SW 1271 (cell line): Measurements from ENCODE around the gene OSBPL1A.
A peak's percentile ranks its signal among the peaks of the same experiment; 100 is the strongest.

ENCODE experiments used
- DNase-seq, 2 experiments: peaks; one replicate each; lab custom pipeline; 2025; lab: John Stamatoyannopoulos, UW

The OSBPL1A gene

DNA sequence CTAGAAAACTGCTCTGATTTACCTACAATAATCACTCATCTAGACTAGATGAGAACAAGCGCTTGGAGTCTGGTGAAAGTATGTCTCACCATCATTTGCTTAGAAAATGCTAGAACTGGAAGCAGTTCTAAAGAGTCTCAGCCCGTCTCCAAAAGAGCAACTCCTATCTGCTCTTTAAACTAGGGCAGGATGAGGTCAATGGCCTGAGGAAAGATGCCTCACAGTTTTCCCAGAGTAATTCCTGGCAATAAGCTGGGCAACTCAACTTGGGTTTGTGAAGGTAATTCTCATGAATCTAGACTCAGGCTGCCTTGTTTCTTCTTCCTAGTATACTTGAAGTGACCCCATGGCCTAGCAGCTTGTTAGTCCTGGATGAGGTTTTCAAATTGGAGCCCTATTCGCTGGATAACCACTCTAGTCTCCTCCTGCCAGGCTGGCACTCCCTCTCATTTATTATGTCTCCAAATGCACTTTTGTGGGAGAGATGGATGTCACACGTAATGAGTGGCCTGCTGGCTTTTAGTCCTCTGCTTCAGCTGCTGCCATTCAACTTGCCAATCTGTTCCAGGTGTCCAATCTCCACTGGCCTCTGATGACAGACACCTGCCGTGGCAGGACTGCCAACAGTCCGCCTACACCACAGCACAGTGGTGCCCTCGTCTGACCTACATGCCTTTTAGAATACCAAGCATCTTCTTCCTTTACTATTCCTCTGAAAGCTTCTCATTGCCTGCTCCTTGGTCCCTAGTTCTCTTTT, 177.9 kb downstream of the OSBPL1A start:
- DNase-seq = no peak

DNA sequence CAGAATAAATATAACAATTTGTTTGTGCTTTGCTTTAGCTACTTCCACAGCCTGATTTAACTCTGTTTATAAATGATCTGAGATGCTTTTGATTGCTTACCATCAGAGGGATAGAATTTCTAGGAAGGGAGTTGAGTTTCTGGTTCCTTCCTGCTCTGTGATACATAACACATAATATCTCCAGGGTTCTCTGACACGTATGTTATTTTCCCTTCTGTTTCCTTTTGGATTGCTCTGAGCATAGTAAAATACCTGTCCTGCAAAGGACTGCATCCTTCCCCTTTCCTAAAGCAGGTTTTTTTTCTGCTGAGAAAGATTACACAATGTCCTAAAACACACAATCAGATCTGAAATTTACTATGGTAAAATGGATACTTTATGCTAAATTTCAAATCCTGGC, 182.7 kb downstream of the OSBPL1A start:
- DNase-seq = no peak

DNA sequence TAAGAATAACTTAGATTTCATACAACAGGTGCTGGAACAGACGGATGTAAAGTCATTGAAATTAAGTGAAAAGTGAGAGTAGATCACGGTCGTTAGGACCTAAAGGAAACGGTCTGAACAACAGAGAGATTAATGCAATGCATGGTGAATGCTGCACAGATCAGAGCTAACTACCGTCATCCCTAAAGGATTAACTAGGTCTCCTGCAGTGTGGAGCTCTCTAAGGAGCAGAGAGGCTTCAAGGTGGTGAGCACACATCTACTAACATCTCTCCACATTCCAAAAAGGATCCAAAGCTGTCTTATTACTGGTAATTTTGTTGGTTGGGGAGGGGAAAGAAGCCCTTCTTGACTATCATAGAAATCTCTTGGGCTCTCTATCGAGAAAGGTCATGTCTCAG, 183.5 kb downstream of the OSBPL1A start:
- no peak for DNase-seq

DNA sequence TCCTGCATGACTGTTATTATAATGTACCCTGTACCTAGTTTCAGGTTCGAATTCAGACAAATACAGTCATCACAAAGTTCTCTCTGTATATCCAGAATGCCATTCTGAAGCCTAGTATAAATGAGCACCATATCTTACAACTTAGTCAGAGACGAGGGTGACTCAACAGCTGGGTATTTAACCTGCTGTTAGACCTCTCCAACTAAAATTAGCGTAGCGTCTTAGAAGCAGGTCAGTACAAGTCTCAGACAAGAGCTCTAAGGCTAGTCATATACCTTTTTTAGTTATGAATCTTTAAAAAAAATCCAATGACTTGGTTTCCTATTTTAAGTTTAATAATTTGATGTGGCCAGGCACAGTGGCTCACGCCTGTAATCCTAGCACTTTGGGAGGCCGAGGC, 184.7 kb downstream of the OSBPL1A start:
- DNase-seq = peak; percentile 49 to 95

DNA sequence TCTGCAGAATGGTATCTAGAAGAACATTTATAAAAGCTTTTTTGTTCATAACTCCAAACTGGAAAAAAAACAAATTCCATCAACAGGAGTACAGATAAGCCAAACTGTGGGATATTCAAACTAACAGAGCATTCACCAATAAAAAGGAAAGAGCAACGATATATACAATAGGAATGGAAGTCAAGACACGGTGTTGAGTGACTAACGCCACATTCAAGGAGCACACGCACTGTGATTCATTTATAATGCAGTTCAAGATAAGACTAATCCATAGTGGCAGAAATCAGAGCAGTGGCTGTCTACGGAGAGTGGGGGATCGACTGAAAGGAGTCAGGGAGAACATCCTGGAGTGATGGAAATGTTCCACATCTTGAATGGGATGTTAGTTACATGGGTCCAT, 188.1 kb downstream of the OSBPL1A start:
- no peak for DNase-seq

DNA sequence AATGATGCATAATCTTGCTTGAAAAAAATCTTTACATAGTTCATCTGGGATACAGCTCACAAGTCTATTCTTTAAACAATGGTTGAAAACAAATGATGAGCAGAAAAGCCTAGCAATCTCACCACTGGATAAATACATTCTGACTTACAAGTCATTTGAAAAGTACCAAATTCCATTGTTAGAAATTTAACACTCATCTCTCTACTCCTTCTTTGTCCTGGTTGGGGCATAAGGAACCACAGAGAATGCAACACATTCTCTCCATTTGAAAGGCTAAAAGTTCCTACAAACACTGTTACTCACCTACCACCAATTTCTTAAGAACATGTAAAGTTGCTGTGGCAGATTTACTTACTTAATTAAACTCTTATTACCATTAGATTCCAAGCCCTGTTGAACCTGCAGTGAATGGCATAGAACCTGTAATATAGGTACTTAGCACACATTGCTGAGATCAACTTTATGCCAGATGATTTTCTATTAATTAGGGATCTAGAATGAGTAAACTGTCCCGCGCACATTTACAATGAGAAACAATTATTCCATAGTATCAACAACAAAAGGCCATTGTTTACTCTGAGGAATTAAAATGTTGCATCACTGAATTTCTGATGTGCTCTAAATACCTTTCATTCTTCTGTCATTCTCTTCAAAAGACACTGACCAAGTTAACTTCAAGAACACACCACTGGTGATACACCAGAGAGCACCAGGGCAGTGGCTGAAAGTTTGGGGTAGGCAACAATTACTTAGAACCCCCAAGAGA, 189.2 kb downstream of the OSBPL1A start:
- peak in 1 of 2 experiments; percentile 37 for DNase-seq

DNA sequence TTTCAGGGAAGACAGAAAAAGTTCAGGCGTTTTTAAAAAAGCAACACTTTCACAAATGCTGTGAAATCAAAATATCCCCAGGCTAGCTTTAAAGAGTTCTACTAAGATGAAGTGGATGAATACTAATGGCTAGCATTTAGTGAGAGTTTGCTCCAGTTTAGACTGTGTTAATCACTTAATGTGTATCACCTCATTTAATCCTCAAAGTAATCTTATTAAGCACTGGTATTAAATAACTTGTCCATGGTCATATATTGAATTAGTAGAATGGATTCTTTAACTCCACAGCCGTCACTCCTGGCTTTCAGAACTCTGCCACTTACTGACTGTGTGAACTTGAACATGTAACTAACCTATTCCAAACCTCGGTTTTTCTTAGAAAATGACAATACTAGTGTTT, 192.7 kb downstream of the OSBPL1A start:
- no peak for DNase-seq

DNA sequence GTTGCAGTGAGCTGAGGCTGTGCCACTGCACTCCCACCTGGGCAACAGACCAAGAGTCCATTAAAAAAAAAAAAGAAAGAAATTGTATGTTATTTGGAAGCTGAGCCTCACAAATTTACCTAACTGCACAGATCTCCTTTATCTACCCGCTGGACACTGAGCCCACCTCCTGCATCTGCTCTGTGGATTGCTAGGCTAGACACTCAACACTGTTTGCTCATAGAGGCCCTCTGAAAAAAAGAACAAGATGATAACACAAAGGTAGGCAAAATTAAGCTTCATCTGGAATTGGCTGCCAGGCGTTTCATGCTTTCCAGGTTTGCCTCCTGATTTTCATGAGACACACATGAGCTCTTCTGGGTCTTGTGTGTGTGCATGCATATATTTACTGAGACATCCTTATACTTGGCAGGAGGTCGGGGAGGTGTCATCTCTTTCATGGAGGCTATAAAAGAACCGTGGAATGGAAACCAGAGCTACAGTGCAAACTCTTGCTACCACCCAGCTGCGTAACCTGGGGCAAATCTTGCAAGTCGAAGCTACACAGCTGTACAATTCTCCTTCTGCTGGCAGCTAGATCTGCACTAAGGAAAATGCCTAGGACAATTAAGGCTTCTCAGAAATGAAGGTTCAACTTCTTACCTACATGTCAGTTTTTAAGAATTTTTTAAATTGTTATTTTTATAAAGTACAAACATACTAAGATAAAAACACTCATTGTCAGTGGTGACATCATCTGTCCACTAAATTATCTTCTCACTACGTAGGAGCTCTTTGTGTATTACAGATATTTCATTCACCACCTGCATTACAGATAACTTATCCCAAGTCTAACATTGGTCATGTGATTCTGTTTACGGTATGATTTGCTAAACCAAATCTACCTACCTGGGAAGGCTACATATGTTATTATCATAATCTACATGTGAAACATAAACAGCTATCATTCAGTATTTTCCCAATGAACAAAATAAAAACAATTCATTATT, 195.6 kb downstream of the OSBPL1A start:
- DNase-seq = no peak

DNA sequence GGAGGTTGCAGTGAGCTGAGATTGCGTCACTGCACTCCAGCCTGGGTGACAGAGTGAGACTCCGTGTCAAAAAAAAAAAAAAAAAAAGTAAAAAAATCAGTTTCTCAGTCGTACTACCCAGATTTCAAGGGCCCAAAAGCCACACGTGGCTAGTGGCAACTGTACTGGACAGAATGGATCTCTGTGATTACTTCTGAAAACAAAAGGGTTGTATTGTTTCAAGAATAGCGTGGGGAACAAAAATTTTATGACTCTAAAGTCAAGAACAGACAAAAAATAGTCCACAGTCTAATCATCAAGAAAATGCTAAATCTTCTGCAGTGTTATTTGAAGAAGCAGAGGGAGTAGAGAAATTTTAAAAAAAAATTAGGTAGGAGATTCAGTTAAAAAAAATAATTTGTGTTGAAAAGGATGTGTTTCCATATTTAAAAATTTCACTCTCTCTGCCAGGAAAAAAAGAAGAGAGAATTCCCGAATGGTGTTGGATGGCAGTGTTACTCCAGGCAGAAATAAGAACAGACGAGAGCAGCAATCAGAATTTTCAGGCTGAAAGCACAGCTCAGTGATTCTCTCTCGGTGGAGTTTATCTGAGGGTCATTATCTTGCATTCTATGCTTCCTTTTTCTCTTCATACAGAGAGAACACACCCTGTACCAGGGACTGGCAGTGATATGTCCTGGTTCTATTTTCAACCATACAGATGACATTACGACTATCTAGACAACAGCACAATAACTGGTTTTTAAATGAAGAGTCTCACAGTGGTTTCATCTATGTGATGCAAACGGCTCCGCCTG, 196.9 kb downstream of the OSBPL1A start:
- no peak for DNase-seq

DNA sequence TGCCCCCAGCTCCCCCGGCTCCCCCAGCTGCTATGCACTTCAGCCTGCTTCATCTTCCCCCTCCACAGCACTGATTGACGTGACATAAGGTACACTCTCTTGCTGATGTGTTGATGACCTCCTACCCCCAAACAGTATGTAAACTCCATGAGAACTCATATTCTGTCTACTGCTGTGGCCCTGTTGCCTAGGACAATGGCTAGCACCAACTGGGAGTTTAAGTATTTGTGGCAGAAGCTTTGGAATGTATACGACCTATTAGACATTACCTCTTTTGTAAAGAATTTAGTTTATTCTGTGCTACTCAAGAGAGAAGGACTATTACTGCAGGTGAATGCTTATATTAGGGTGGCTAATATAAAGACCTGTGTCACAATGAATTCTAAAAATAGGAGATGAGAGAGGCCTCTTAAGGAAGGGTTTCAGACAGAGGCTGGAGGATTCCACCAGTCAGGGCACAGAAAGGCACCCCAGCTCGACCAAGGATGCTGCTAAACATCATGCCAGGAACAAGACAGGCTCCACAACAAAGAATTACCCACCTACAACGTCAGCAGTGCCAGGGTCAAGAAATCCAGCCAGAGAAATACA, 198.2 kb downstream of the OSBPL1A start:
- no peak for DNase-seq

DNA sequence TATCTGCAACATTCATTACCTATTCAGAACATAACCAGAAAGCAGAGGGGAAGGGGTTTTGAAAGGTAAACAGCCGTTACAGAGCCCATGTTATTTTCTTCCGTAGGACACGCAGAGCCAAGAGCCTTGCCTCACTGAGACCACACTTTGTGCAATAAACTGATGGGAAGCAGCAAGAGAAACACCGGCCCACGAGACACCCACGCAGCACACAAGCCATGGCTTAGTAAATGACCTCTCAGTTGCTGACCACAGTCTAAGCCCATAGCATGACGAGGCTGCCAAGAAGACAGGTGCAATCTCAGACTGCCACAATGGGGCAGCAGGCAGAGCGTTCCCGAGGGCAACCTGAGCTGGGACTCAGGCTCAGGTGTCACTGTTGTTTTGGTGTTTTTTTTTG, 199.2 kb downstream of the OSBPL1A start:
- DNase-seq = no peak

DNA sequence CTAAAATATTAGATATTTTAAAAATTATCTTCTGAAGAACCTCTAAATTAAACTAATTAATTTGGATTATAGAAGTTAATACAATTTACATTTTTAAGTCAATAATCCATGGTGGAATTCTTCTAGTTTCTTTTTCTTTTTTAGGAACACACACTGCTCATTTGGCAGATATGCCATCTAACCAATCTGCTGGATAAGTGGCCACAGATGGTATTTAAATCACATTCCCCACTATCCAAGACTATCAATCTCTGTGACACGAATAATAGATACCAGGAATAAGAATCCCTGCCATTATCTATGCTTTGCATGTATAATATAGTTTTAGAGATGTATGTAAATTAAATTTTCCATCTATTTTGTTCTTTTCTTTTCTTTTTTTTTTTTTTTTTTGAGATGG, 200.2 kb downstream of the OSBPL1A start:
- DNase-seq = no peak

DNA sequence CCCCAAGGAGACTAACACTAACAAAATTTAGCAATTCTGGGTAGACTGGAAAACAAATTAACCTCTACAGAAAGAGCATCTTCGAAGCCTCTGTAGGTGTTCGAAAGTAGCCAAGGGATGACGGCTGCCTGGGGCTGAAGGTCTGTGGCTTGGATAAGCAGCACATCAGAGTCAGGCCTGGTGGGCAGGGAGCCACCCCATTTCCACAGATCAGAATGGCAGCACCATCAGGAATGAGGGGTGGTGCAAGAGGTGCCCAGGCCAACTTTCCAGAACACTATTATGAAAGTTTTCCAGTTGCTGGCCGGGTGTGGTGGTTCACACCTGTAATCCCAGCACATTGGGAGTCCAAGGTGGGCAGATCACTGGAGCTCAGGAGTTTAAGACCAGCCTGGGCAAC, 200.9 kb downstream of the OSBPL1A start:
- no peak for DNase-seq

DNA sequence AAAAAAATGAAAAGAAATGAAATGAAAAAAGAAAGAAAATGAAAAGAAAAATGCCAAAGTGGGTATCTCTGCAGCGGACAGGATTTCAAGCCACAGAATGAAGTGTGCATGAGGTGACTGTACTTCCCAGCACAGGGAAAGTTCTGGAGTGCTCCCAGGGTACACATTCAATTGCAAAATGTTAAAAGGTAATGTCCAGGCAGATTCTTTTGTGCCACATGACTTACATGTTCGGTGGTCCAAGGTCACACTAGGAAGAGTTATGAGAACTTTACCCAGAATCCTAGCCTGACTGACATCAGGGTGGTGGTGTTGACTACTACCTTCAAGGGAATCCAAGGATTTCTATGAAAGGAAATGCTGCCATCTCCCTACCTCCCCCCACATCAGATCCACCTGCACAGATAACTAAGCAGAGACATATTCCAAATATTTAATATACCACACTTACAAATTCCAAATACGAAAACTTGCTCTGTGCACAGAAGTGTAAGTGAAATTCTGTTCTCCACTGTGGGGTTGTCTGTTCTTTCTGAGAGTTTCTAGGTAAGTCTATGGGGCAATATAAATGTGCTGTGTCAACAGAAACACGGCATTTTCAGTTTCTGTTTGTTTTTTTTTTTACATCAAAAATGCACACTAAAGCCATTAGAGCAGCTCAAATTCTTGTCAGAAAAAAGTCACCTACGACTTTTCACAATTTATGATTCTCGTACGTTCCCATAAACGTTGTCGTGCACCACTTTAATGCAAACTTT, 202.1 kb downstream of the OSBPL1A start:
- DNase-seq = no peak

DNA sequence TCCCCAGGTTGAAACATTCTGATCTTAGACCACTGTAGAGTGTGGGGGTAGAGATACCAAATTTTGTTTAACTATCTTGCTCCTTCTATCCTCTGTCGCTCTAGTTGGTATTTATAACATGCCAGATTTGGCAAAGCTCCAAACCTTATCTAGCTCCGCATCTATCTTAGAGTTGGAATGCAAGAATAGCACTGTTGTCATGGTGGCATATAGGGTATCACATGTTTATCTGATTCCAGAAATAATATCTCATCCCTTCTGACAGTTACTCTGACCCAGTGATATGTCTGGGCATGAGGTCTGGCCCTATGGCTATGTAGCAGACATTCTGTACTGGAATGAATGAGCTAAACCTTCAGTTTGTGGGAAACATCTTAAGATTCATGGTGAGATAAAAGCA, 207.0 kb downstream of the OSBPL1A start:
- no peak for DNase-seq

DNA sequence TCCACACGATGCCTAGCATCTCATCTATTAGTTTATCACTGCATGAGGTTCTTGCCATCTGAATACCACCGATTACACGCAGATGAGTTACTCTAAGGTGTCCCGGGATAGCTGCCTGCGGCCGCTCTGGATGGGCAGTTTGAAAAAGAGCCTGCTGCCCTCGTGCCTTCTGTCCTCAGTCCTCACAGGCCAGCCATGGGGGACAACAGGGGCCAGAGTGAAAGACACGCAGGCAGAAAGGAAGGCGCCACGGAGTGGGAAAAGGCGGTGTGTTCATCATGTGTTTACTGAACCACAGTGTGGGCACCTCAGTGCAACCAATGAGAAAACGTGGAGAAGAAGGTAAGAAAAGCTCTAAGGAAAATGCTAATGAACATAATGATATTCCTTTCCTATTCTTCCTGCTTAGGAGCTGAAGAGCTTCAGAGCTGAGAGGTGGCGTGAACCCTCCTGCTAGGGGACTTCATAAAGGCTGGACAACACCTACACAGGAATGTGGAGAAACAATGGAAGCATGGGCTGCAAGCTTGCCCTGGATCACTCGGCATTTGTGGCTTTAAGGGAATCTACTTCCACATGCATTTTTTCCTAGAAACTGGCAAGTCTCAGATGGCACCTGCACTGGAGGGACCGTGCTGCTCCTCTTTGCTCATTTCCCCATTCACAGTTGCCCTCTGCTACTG, 207.8 kb downstream of the OSBPL1A start:
- no peak for DNase-seq

DNA sequence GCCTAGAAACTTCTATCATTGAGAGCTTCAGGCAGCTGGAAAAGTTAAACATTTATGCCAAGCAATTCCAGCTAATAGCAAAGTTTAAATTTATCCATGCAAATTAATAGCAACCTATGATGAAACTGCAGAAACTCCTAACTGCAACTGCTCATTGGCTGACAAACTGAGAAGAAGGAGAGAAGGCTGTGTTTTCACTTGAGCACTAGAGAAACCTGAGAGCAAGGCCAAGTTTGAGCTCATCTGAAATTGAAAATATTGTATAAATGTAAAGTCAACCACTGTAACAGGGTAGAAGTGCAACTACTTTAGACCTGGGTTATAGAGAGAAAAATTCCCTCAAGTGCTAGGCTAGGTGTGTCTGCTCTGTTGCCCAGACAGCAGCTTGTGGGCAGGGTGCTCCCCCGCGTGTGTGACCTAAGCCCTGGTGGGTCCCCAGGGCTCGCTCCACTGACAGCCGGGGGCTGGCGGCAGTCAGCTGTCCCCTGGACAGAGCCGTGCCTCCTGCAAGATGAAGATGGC, 208.6 kb downstream of the OSBPL1A start:
- no peak for DNase-seq

DNA sequence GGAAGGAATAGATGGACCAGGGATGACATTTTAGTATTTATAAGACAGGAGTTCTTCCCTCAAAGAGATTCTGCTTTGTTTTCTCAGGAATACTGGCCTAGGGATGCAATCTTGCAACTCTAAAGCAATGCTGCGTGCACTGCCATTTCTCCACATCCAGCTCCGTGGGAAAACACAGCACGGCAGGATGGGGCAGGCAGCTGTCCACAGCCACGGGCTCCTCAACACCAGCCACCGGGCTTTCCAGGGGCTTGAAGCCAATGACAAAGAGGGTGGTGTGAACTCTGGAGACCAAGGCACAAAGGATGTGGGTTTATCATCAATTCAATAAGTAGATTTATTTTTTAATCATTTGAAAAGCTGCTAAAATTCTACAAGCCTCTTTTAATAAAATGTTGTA, 209.5 kb downstream of the OSBPL1A start:
- DNase-seq = no peak

DNA sequence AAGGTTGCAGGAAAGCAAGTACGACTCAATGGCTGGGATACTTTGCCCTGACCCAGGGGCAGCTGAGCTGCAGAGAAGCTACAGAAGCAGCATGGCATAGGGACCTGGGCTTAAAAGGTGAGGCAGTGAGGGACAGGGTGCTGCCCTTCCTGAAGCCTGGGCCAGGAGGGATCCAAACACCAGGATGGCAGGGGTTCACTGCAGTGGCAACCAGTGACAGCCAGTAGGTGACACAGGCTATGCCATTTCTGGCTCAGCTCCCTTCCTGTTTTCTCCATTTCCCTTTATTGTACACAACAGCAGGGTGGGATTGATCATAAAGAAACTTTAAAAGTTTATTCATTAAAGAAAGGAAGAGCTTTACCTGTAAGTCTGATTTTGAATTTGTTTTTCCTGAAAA, 209.9 kb downstream of the OSBPL1A start:
- DNase-seq = no peak

DNA sequence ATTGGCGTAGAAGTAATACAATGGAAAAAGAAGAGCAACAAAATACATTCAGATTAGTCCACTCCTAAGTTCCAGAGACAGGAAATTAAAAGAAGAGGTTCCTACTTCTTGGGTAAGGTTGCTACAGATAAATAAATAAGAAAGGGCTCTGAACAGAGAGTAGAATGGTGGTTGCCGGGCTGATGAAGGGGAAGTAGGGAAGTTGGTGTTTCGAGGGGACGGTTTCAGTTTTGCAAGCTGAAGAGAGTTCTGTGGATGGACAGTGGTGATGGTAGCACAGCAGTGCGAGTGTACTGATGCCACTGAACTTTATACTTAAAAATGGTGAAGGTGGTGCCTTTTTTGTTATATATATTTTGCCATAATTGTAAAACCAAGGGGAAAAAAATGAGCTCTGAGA, 210.6 kb downstream of the OSBPL1A start:
- no peak for DNase-seq
